ENCODE data around the gene PACSIN1.

DNA sequence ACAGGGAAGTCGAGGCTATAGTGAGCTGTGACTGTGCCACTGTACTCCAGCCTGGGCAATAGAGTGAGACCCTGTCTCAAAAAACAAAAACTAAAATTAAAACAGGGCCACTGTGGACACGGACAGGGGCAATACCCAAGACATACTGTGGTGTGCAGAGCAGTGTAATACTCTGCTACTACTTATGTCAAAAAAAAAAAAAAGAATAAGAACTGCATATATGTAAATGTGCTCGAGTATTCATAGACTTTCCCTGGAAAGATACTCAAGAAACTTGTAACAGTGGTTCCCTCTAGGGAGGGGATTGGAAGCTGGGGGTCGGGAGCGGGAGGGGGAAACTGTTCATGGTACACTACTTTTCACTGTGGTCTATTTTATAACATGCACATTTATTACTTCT, 74.3 kb downstream of the PACSIN1 start:
- no peak for TF ChIP-seq PPARA (CRISPR knock-in tag; IDR thresholded peaks at IDR 0.05; ENCODE audit: borderline replicate concordance)
- TF ChIP-seq, protein P1, sequence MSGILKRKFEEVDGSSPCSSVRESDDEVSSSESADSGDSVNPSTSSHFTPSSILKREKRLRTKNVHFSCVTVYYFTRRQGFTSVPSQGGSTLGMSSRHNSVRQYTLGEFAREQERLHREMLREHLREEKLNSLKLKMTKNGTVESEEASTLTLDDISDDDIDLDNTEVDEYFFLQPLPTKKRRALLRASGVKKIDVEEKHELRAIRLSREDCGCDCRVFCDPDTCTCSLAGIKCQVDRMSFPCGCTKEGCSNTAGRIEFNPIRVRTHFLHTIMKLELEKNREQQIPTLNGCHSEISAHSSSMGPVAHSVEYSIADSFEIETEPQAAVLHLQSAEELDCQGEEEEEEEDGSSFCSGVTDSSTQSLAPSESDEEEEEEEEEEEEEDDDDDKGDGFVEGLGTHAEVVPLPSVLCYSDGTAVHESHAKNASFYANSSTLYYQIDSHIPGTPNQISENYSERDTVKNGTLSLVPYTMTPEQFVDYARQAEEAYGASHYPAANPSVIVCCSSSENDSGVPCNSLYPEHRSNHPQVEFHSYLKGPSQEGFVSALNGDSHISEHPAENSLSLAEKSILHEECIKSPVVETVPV (CRISPR knock-in tag; IDR thresholded peaks at IDR 0.05): no peak
- TF ChIP-seq ZNF565 (CRISPR knock-in tag; conservative IDR thresholded peaks at IDR 0.05; ENCODE audit: low read depth): no peak
- TF ChIP-seq, protein P2, sequence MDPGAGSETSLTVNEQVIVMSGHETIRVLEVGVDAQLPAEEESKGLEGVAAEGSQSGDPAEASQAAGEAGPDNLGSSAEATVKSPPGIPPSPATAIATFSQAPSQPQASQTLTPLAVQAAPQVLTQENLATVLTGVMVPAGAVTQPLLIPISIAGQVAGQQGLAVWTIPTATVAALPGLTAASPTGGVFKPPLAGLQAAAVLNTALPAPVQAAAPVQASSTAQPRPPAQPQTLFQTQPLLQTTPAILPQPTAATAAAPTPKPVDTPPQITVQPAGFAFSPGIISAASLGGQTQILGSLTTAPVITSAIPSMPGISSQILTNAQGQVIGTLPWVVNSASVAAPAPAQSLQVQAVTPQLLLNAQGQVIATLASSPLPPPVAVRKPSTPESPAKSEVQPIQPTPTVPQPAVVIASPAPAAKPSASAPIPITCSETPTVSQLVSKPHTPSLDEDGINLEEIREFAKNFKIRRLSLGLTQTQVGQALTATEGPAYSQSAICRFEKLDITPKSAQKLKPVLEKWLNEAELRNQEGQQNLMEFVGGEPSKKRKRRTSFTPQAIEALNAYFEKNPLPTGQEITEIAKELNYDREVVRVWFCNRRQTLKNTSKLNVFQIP (CRISPR knock-in tag; IDR thresholded peaks at IDR 0.05; ENCODE audit: borderline replicate concordance, low read depth): no peak
- TF ChIP-seq ARNTL (CRISPR knock-in tag; IDR thresholded peaks at IDR 0.05; ENCODE audit: borderline replicate concordance, low read depth): no peak
- TF ChIP-seq RARB (CRISPR knock-in tag; IDR thresholded peaks at IDR 0.05): no peak
- TF ChIP-seq, protein P3, sequence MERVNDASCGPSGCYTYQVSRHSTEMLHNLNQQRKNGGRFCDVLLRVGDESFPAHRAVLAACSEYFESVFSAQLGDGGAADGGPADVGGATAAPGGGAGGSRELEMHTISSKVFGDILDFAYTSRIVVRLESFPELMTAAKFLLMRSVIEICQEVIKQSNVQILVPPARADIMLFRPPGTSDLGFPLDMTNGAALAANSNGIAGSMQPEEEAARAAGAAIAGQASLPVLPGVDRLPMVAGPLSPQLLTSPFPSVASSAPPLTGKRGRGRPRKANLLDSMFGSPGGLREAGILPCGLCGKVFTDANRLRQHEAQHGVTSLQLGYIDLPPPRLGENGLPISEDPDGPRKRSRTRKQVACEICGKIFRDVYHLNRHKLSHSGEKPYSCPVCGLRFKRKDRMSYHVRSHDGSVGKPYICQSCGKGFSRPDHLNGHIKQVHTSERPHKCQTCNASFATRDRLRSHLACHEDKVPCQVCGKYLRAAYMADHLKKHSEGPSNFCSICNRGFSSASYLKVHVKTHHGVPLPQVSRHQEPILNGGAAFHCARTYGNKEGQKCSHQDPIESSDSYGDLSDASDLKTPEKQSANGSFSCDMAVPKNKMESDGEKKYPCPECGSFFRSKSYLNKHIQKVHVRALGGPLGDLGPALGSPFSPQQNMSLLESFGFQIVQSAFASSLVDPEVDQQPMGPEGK (CRISPR knock-in tag; IDR thresholded peaks at IDR 0.05; ENCODE audit: borderline replicate concordance): no peak
- no peak for TF ChIP-seq TOX (CRISPR knock-in tag; IDR thresholded peaks at IDR 0.05; ENCODE audit: borderline replicate concordance)
- TF ChIP-seq OSR1 (CRISPR knock-in tag; IDR thresholded peaks at IDR 0.05): no peak
- TF ChIP-seq ZFP30 (CRISPR knock-in tag; IDR thresholded peaks at IDR 0.05): no peak
- TF ChIP-seq ESRRG (CRISPR knock-in tag; IDR thresholded peaks at IDR 0.05): no peak
- no peak for TF ChIP-seq ZFP3 (CRISPR knock-in tag; IDR thresholded peaks at IDR 0.05)

Data from SK-N-SH treated with all-trans-retinoic acid at 6 μM for 48 hours (cell line).